Mesenchymal stem cell (in vitro differentiated cells and primary cell): ENCODE measurements around the gene RSBN1.

Source experiments
- DNase-seq: peaks from one replicate; pipeline ENCODE4 v3.0.0-alpha.2; 2013
- H2AFZ ChIP-seq: one replicate; pipeline ENCODE4 v1.6.1; 2013; ENCODE audit warnings: low read depth, mild to moderate bottlenecking, control low read depth, inconsistent platforms, low read length, moderate library complexity
- H2AK5ac ChIP-seq: 2 replicates; pipeline ENCODE4 v1.6.1; 2013; ENCODE audit warnings: low read length, moderate library complexity, mild to moderate bottlenecking, inconsistent platforms; ENCODE audit not compliant: severe bottlenecking
- H2BK120ac ChIP-seq: one replicate; pipeline ENCODE4 v1.6.1; 2013; ENCODE audit warnings: low read depth, mild to moderate bottlenecking, inconsistent platforms, low read length, moderate library complexity
- H2BK12ac ChIP-seq, 2 experiments: one replicate each; pipeline ENCODE4 v1.6.1; 2013; ENCODE audit warnings: inconsistent platforms in 2 of 2, low read length in 2 of 2, mild to moderate bottlenecking in 2 of 2, moderate library complexity in 2 of 2, control low read depth in 1 of 2
- H2BK15ac ChIP-seq: one replicate; pipeline ENCODE4 v1.6.1; 2013; ENCODE audit warnings: mild to moderate bottlenecking, low read depth, inconsistent platforms; ENCODE audit not compliant: poor library complexity, severe bottlenecking
- H2BK5ac ChIP-seq: 2 replicates; pipeline ENCODE4 v1.6.1; 2013; ENCODE audit warnings: low read depth, mild to moderate bottlenecking, low read length, control low read depth, inconsistent platforms; ENCODE audit not compliant: poor library complexity, severe bottlenecking
- H3K14ac ChIP-seq, 2 experiments: one replicate each; pipeline ENCODE4 v1.6.1; 2013; ENCODE audit warnings: inconsistent platforms in 2 of 2, low read length in 2 of 2, control low read depth in 1 of 2, mild to moderate bottlenecking in 1 of 2, moderate library complexity in 1 of 2
- H3K18ac ChIP-seq, 2 experiments: one replicate each; pipeline ENCODE4 v1.6.1; 2013; ENCODE audit warnings: inconsistent platforms in 2 of 2, low read length in 2 of 2, control low read depth in 1 of 2, low read depth in 1 of 2, mild to moderate bottlenecking in 1 of 2
- H3K23ac ChIP-seq, 2 experiments: one replicate each; pipeline ENCODE4 v1.6.1; 2013; ENCODE audit warnings: inconsistent platforms in 2 of 2, low read length in 2 of 2, mild to moderate bottlenecking in 2 of 2, moderate library complexity in 2 of 2, control low read depth in 1 of 2
- H3K27ac ChIP-seq: 2 replicates; pipeline ENCODE4 v1.5.1; 2013; ENCODE audit warnings: mild to moderate bottlenecking, moderate library complexity, low read length, control low read depth, inconsistent platforms; ENCODE audit not compliant: poor library complexity, severe bottlenecking
- H3K27me3 ChIP-seq, 2 experiments: 2 replicates each; pipeline versions ENCODE4 v1.6.1 to v1.7.0; 2013; ENCODE audit warnings: low read length in 2 of 2, mild to moderate bottlenecking in 2 of 2, moderate library complexity in 2 of 2, control low read depth in 1 of 2, inconsistent platforms in 1 of 2; ENCODE audit not compliant: control insufficient read depth in 1 of 2, insufficient read depth in 1 of 2
- H3K36me3 ChIP-seq, 2 experiments: 2 replicates each; pipeline versions ENCODE4 v1.6.1 to v1.7.0; 2013; ENCODE audit warnings: low read length in 2 of 2, control low read depth in 1 of 2, inconsistent platforms in 1 of 2, low read depth in 1 of 2, mild to moderate bottlenecking in 1 of 2; ENCODE audit not compliant: insufficient read depth in 2 of 2, control insufficient read depth in 1 of 2
- H3K4ac ChIP-seq, 2 experiments: one replicate each; pipeline ENCODE4 v1.6.1; 2013; ENCODE audit warnings: inconsistent platforms in 2 of 2, low read length in 2 of 2, mild to moderate bottlenecking in 2 of 2, moderate library complexity in 2 of 2, control low read depth in 1 of 2, low read depth in 1 of 2
- H3K4me1 ChIP-seq: 2 replicates; pipeline ENCODE4 v1.6.1; 2013; ENCODE audit warnings: low read depth, low read length, control low read depth; ENCODE audit not compliant: control insufficient read depth, insufficient read depth
- H3K4me2 ChIP-seq: 2 replicates; pipeline ENCODE4 v1.6.1; 2013; ENCODE audit warnings: low read length, mild to moderate bottlenecking, inconsistent platforms; ENCODE audit not compliant: poor library complexity, severe bottlenecking
- H3K4me3 ChIP-seq, 2 experiments: 2 replicates each; pipeline versions ENCODE4 v1.5.1 to v1.7.0; 2013; ENCODE audit warnings: low read length in 2 of 2, mild to moderate bottlenecking in 2 of 2, control low read depth in 1 of 2, low read depth in 1 of 2; ENCODE audit not compliant: insufficient read depth in 1 of 2
- H3K79me1 ChIP-seq: replicated peaks from 2 replicates; pipeline ENCODE4 v1.6.1; 2013; ENCODE audit warnings: mild to moderate bottlenecking, control low read depth, low read length, inconsistent platforms; ENCODE audit not compliant: poor library complexity, severe bottlenecking
- H3K9ac ChIP-seq: 2 replicates; pipeline ENCODE4 v1.7.0; 2013; ENCODE audit warnings: mild to moderate bottlenecking, low read length, moderate library complexity
- H3K9me3 ChIP-seq: 2 replicates; pipeline ENCODE4 v1.7.0; 2013; ENCODE audit warnings: mild to moderate bottlenecking, low read length; ENCODE audit not compliant: control insufficient read depth
- H4K8ac ChIP-seq: one replicate; pipeline ENCODE4 v1.6.1; 2013; ENCODE audit warnings: inconsistent platforms, mild to moderate bottlenecking, low read length, moderate library complexity
- H4K91ac ChIP-seq: one replicate; pipeline ENCODE4 v1.6.1; 2013; ENCODE audit warnings: mild to moderate bottlenecking, low read length, inconsistent platforms
- WGBS: methylation state at CpG from one replicate; pipeline ENCODE4 v1.1.7; 2013; ENCODE audit warnings: mixed read lengths; 5-methylcytosine and 5-hydroxymethylcytosine counted together

RSBN1 gene

DNA sequence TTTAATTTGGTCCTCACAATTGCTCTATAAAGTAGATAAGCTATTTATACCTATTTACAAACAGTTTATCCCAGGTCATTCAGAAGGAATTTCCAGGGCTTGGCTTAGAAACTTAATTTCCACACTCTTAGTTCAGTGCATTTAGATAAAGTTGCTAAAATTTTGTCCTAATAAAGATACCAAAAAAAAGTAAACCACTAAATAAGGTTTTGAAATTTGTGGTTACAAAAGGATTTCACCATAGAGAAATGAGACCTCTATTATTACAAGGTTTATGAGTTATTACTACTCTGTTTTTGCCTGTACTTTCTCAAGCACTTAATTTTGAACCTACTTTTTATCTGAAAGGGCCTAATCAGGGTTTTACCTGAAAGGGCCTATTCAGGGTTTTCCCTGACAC is 36.8 kb upstream of the RSBN1 start:
- no peaks in the 10 kb centered on the region for H3K79me1 ChIP-seq
- H2BK120ac ChIP-seq = no peak overlapping the region
- no peak overlapping the region for H2BK12ac ChIP-seq
- no peak overlapping the region for H3K4me2 ChIP-seq
- no peak overlapping the region for H3K4me3 ChIP-seq
- H3K14ac ChIP-seq = no peak overlapping the region
- H2BK15ac ChIP-seq = no peak overlapping the region
- no peak overlapping the region for H3K18ac ChIP-seq
- peaks cover 7% of the 10 kb centered on the region for H3K9me3 ChIP-seq
- no peak overlapping the region for H3K27ac ChIP-seq
- H3K4me1 ChIP-seq = no peaks in the 10 kb centered on the region
- H3K4ac ChIP-seq = no peak overlapping the region
- no peak overlapping the region for H4K91ac ChIP-seq
- H3K36me3 ChIP-seq = no peaks in the 10 kb centered on the region
- H2AFZ ChIP-seq = no peak overlapping the region
- H3K9ac ChIP-seq = no peak overlapping the region
- no peak overlapping the region for H2AK5ac ChIP-seq
- no peak for DNase-seq
- no peak overlapping the region for H3K23ac ChIP-seq
- no peaks in the 10 kb centered on the region for H3K27me3 ChIP-seq
- H4K8ac ChIP-seq = no peak overlapping the region
- H2BK5ac ChIP-seq = no peak overlapping the region

DNA sequence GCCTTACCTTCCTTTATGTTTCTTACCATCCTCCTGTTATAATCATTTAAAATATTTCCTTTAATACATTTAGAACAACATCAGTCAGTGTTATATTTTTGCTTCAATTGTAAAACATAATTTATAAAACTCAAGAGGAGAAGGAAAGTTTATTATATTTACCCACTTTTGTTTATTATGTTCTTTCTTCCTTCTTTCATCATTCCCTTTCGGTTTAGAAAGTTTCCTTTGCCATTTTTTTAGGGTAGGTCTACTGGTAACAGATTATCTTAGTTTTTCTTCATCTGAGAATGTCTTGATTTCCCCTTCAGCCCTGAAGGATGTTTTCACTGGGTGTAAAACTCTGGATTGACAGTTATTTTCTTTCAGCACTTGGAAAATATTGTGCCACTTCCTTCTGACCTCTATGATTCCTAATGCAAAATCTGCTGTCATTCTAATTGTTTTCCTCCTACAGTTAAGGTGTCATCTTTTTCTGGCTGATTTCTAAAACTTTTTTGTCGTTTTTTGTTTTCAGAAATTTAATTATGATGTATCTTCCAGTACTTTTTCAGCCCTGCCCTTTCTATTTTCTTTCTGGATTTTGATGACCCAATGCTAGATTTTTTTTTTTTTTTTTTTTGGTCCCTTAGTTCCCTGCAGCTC is 34.2 kb upstream of the RSBN1 start:
- Histone ChIP-seq H2BK120ac (no peak overlapping the region), H2BK12ac (no peak overlapping the region), H3K27ac (no peak overlapping the region), H3K4me3 (no peak overlapping the region), H3K18ac (no peak overlapping the region), H4K91ac (no peak overlapping the region), H3K4me1 (no peaks in the 10 kb centered on the region), H4K8ac (no peak overlapping the region), H3K9me3 (peaks cover 7% of the 10 kb centered on the region), H3K36me3 (no peaks in the 10 kb centered on the region), H3K79me1 (no peaks in the 10 kb centered on the region), H3K14ac (no peak overlapping the region), H3K27me3 (no peaks in the 10 kb centered on the region), H3K4me2 (no peak overlapping the region), H3K4ac (no peak overlapping the region), H2BK5ac (no peak overlapping the region), H2AK5ac (no peak overlapping the region), H2AFZ (no peak overlapping the region), H2BK15ac (no peak overlapping the region), H3K9ac (no peak overlapping the region), H3K23ac (no peak overlapping the region)
- no peak for DNase-seq
- no CpG with 5 or more reads among the region's 2 CpGs for WGBS

DNA sequence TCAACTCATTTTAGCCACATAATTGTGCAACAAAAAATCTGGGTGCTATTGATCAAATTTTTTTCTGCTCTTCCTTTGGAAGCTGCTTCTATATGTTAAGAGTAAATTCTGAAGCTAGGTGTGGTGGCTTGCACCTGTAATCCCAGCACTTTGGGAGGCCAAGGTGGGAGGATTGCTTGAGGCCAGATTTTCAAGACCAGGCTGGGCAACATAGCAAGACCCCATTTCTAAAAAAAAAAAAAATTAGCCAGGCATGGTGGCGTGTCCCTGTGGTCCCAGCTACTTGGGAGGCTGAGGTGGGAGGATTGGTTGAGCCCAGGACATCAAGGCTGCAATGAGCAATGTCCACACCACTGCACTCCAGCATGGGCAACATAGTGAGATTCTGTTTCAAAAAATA is 24.3 kb upstream of the RSBN1 start:
- H2BK15ac ChIP-seq = no peak overlapping the region
- H3K4me2 ChIP-seq = no peak overlapping the region
- H3K9ac ChIP-seq = no peak overlapping the region
- no peak overlapping the region for H2BK12ac ChIP-seq
- no peak overlapping the region for H3K27ac ChIP-seq
- H4K91ac ChIP-seq = no peak overlapping the region
- no peak for DNase-seq
- no peak overlapping the region for H2AFZ ChIP-seq
- WGBS = 100% methylated on average over 1 of the region's 1 CpG
- no peak overlapping the region for H3K18ac ChIP-seq
- H3K4me1 ChIP-seq = no peaks in the 10 kb centered on the region
- H3K4ac ChIP-seq = no peak overlapping the region
- H3K27me3 ChIP-seq = no peaks in the 10 kb centered on the region
- H3K36me3 ChIP-seq = no peaks in the 10 kb centered on the region
- H3K14ac ChIP-seq = no peak overlapping the region
- H3K79me1 ChIP-seq = no peaks in the 10 kb centered on the region
- H3K23ac ChIP-seq = no peak overlapping the region
- no peaks in the 10 kb centered on the region for H3K9me3 ChIP-seq
- no peak overlapping the region for H2BK120ac ChIP-seq
- no peak overlapping the region for H2AK5ac ChIP-seq
- H3K4me3 ChIP-seq = no peak overlapping the region
- no peak overlapping the region for H4K8ac ChIP-seq
- H2BK5ac ChIP-seq = no peak overlapping the region

DNA sequence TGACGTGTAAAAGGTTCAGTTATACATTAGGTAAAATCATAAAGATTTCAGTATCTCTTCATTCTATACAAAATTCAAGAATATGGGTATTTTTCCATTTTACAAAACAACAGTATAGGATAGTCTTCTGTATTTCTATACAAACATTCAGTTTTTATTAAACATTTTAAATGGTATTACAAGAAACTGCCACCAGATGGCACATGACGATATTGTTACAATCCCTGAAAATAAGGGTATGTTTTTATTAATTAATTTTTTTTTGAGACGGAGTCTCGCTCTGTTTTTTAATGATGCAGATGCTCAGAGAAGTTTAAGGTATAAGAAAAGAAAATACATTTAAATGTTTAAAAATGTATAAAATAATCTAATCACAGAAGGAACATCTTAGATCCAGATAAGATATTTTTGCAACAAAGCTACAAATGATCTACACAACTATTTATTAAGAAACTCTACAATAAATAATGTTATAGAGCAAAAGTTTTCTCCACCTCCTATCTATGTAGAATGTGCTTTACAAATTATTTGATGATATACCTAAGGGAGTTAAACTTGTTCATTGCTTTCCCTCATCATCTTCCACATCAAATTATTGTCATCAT is 23.5 kb upstream of the RSBN1 start:
- Histone ChIP-seq H3K27ac (no peak overlapping the region), H3K27me3 (no peaks in the 10 kb centered on the region), H4K8ac (no peak overlapping the region), H4K91ac (no peak overlapping the region), H3K18ac (no peak overlapping the region), H3K4me1 (no peaks in the 10 kb centered on the region), H3K4me2 (no peak overlapping the region), H2BK120ac (no peak overlapping the region), H2BK15ac (no peak overlapping the region), H3K23ac (no peak overlapping the region), H3K4ac (no peak overlapping the region), H3K4me3 (no peak overlapping the region), H3K36me3 (no peaks in the 10 kb centered on the region), H2BK5ac (no peak overlapping the region), H2AK5ac (no peak overlapping the region), H3K14ac (no peak overlapping the region), H2AFZ (no peak overlapping the region), H2BK12ac (no peak overlapping the region), H3K9ac (peak overlapping the region; percentile 63), H3K79me1 (no peaks in the 10 kb centered on the region), H3K9me3 (no peaks in the 10 kb centered on the region)
- DNase-seq = peak; percentile 62
- no CpG with 5 or more reads among the region's 4 CpGs for WGBS
